Measurements from ENCODE around the gene SFTA2. TPM values are rescaled to one million over a fixed set of nuclear protein-coding genes. Genes with fewer than 3 reads are reported as not detected.

Gene SFTA2
- total RNA-seq, 1 donor: not detected

GRCh38 chr6:30896541-30896940, 35.4 kb downstream of the SFTA2 start:
- TF ChIP-seq, protein P1, sequence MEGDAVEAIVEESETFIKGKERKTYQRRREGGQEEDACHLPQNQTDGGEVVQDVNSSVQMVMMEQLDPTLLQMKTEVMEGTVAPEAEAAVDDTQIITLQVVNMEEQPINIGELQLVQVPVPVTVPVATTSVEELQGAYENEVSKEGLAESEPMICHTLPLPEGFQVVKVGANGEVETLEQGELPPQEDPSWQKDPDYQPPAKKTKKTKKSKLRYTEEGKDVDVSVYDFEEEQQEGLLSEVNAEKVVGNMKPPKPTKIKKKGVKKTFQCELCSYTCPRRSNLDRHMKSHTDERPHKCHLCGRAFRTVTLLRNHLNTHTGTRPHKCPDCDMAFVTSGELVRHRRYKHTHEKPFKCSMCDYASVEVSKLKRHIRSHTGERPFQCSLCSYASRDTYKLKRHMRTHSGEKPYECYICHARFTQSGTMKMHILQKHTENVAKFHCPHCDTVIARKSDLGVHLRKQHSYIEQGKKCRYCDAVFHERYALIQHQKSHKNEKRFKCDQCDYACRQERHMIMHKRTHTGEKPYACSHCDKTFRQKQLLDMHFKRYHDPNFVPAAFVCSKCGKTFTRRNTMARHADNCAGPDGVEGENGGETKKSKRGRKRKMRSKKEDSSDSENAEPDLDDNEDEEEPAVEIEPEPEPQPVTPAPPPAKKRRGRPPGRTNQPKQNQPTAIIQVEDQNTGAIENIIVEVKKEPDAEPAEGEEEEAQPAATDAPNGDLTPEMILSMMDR (IDR thresholded peaks at IDR 0.05; ENCODE audit: insufficient read depth, low read depth, low read length): no peak

DNA sequence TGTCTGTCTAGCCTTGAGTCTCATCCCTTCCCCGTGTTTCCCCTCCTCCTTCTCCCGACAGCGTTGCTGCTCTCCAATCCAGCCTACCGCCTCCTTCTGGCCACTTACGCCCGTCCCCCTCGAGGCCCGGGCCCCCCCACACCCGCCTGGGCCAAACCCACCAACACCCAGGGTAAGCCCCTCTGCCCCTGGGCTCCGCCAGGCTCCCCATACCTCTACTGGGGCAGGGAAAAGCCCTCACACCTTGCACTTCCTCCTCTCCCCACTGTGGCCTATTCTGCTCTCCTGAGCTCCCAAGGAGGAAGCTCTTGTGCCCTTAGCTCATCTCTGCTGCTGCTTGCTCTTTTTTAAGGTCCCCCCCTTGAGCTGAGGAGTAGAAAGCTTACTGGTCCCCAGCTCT, 36.6 kb downstream of the SFTA2 start:
- TF ChIP-seq, protein P1 (IDR thresholded peaks at IDR 0.05; ENCODE audit: insufficient read depth, low read depth, low read length): no peak

More at GRCh38 chr6:30896541-30896940, 35.4 kb downstream of the SFTA2 start:
- no peak overlapping the region for H3K4me3 ChIP-seq (ENCODE audit: low read depth, low read length)
- no peak for DNase-seq (ENCODE audit: low read depth)

GRCh38 chr6:30894935-30895334, 37.0 kb downstream of the SFTA2 start:
- DNase-seq (ENCODE audit: low read depth): no peak
- H3K4me3 ChIP-seq (ENCODE audit: low read depth, low read length): no peak overlapping the region
- TF ChIP-seq, protein P1 (IDR thresholded peaks at IDR 0.05; ENCODE audit: insufficient read depth, low read depth, low read length): no peak

More for the DNA sequence above, 36.6 kb downstream of the SFTA2 start:
- DNase-seq (ENCODE audit: low read depth): no peak
- no peak overlapping the region for H3K4me3 ChIP-seq (ENCODE audit: low read depth, low read length)

- DNase-seq (ENCODE audit: low read depth): no peak
- H3K4me3 ChIP-seq (ENCODE audit: low read depth, low read length): no peak overlapping the region
- TF ChIP-seq, protein P1 (IDR thresholded peaks at IDR 0.05; ENCODE audit: insufficient read depth, low read depth, low read length): no peak
These were observed 37.6 kb downstream of the SFTA2 start for GRCh38 chr6:30894381-30894780.

DNA sequence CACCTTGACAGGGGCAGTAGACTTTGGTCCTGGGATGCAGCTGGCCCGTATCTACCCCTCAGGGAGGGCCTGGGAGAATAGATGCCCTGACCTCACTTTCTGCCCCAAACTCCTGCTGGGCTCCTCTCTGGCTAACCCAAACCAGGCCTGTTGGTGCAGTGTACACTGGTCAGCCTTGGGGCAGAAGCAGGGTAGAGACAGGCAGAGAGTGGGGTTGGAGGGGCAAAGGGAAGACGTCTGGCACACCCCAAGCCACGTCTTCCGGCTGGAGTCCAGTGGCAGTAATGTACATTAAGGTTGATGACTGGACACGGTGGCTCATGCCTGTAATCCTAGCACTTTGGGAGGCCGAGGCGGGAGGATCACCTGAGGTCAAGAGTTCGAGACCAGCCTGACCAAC, 38.3 kb downstream of the SFTA2 start:
- TF ChIP-seq, protein P1 (IDR thresholded peaks at IDR 0.05; ENCODE audit: insufficient read depth, low read depth, low read length): no peak
- DNase-seq (ENCODE audit: low read depth): no peak
- H3K4me3 ChIP-seq (ENCODE audit: low read depth, low read length): no peak overlapping the region

GRCh38 chr6:30893001-30893591, 38.9 kb downstream of the SFTA2 start:
- TF ChIP-seq, protein P1 (IDR thresholded peaks at IDR 0.05; ENCODE audit: insufficient read depth, low read depth, low read length): peak; percentile 8
- no peak for DNase-seq (ENCODE audit: low read depth)

More at GRCh38 chr6:30893001-30893591, 38.9 kb downstream of the SFTA2 start:
- H3K4me3 ChIP-seq (ENCODE audit: low read depth, low read length): no peak overlapping the region
